BE2C (cell line): ENCODE data around the gene DENND4A.

Experiments
- DNase-seq: peaks from one replicate; pipeline ENCODE4 v3.0.0-alpha.2; 2020
- H3K27me3 ChIP-seq: fragments of 250-450 bp; sonication (Bioruptor Pico); 2 replicates; pipeline ENCODE4 v1.5.1; 2020; ENCODE audit warnings: mild to moderate bottlenecking
- H3K36me3 ChIP-seq: fragments of 250-450 bp; sonication (Bioruptor Pico); 2 replicates; pipeline ENCODE4 v1.5.1; 2020; ENCODE audit warnings: mild to moderate bottlenecking
- H3K4me1 ChIP-seq: fragments of 250-450 bp; sonication (Bioruptor Pico); 2 replicates; pipeline ENCODE4 v1.5.1; 2020
- H3K4me3 ChIP-seq: 2 replicates; pipeline ENCODE4 v1.5.1; 2011; ENCODE audit warnings: low read depth, low read length
- H3K9me3 ChIP-seq: fragments of 250-450 bp; sonication (Bioruptor Pico); 2 replicates; pipeline ENCODE4 v1.5.1; 2020
- TF ChIP-seq, protein P1 (sequence below): IDR thresholded peaks from 2 replicates; pipeline ENCODE4 v1.5.1; 2012; ENCODE audit warnings: mild to moderate bottlenecking, low read depth, low read length

The DENND4A gene

GRCh38 chr15:65773386-65774111, 18.5 kb downstream of the DENND4A start:
- TF ChIP-seq, protein P1, sequence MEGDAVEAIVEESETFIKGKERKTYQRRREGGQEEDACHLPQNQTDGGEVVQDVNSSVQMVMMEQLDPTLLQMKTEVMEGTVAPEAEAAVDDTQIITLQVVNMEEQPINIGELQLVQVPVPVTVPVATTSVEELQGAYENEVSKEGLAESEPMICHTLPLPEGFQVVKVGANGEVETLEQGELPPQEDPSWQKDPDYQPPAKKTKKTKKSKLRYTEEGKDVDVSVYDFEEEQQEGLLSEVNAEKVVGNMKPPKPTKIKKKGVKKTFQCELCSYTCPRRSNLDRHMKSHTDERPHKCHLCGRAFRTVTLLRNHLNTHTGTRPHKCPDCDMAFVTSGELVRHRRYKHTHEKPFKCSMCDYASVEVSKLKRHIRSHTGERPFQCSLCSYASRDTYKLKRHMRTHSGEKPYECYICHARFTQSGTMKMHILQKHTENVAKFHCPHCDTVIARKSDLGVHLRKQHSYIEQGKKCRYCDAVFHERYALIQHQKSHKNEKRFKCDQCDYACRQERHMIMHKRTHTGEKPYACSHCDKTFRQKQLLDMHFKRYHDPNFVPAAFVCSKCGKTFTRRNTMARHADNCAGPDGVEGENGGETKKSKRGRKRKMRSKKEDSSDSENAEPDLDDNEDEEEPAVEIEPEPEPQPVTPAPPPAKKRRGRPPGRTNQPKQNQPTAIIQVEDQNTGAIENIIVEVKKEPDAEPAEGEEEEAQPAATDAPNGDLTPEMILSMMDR, result no peak
- no peaks in the 10 kb centered on the region; the same call in 1 of the 2 replicates for H3K9me3 ChIP-seq
- no peaks in the 10 kb centered on the region for H3K36me3 ChIP-seq
- DNase-seq, result no peak
- no peaks in the 10 kb centered on the region for H3K27me3 ChIP-seq
- peaks cover 8% of the 10 kb centered on the region for H3K4me1 ChIP-seq
- no peak overlapping the region for H3K4me3 ChIP-seq

- no peaks in the 10 kb centered on the region for H3K27me3 ChIP-seq
- H3K4me3 ChIP-seq, result no peak overlapping the region
- H3K4me1 ChIP-seq, result peaks cover 8% of the 10 kb centered on the region
- no peaks in the 10 kb centered on the region for H3K36me3 ChIP-seq
- no peak for DNase-seq
- TF ChIP-seq, protein P1, result no peak
- H3K9me3 ChIP-seq, result no peaks in the 10 kb centered on the region; the same call in 1 of the 2 replicates
These were observed 19.2 kb downstream of the DENND4A start for GRCh38 chr15:65772930-65773329.

DNA sequence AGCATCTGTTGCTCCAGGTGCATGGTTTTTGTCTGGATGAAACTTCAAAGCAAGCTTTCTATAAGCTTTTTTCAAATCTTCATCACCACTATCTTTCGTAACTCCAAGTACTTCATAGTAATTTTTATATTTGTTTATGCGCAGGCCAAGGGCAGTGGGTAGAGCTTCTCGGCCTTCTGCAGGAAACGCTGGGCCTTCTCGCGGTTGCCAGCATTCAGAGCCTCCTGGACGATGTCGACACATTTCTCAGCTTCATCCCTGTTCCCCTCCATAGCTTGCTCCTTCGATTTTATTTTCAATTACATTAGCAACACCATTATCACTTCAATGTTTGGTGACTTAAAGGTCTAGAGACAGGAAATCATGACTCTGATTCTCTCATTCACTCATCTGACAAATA, 20.2 kb downstream of the DENND4A start:
- no peak overlapping the region for H3K4me3 ChIP-seq
- TF ChIP-seq, protein P1, result no peak
- H3K9me3 ChIP-seq, result no peaks in the 10 kb centered on the region; the same call in 1 of the 2 replicates
- H3K27me3 ChIP-seq, result no peaks in the 10 kb centered on the region
- no peak for DNase-seq
- H3K36me3 ChIP-seq, result no peaks in the 10 kb centered on the region
- H3K4me1 ChIP-seq, result peaks cover 10% of the 10 kb centered on the region

DNA sequence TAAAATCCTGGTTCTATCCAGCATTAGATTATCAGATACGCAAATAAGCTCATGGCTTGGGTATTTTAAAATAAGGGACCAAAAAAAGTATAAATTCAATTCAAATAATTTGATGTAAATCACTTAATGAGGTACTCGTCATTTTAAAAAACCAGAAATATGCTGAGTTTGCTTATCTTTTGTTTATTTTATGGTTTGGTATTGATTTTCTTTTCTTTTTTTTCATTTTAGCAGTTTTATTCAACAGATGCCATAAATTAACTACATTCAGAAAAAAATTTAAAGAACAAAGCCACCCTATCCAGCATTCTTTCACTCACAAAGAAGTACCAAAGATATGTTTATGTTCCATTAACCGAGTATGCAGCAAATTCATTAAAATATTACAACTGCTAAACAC, 22.6 kb downstream of the DENND4A start:
- DNase-seq, result no peak

DNA sequence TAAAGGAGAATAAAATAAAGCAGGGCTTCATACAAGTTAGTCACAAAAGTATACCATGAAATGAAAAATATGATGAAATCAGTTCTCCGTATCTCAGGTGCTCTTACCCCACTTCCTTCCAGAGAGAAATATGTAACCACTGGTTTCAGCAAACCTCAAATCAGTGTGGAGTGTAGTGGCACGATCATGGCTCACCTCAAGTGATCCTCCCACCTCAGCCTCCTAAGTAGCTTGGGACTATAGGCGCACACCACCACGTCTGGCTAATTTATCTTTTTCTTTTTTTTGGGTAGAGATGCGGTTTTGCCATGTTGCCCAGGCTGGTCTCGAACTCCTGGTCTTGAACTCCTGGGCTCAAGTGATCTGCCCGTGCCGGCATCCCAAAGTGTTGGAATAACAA, 24.2 kb downstream of the DENND4A start:
- TF ChIP-seq, protein P1, result no peak
- H3K9me3 ChIP-seq, result no peaks in the 10 kb centered on the region
- H3K4me1 ChIP-seq, result peaks cover 17% of the 10 kb centered on the region
- no peaks in the 10 kb centered on the region for H3K36me3 ChIP-seq
- no peak for DNase-seq
- H3K4me3 ChIP-seq, result no peak overlapping the region
- no peaks in the 10 kb centered on the region for H3K27me3 ChIP-seq

More for the DNA sequence above, 22.6 kb downstream of the DENND4A start:
- no peak overlapping the region for H3K4me3 ChIP-seq
- H3K27me3 ChIP-seq, result no peaks in the 10 kb centered on the region
- H3K4me1 ChIP-seq, result peaks cover 17% of the 10 kb centered on the region
- no peaks in the 10 kb centered on the region; the same call in 1 of the 2 replicates for H3K9me3 ChIP-seq
- TF ChIP-seq, protein P1, result no peak
- no peaks in the 10 kb centered on the region for H3K36me3 ChIP-seq

- Histone ChIP-seq H3K36me3 (no peaks in the 10 kb centered on the region), H3K9me3 (no peaks in the 10 kb centered on the region), H3K27me3 (no peaks in the 10 kb centered on the region), H3K4me1 (peaks cover 17% of the 10 kb centered on the region), H3K4me3 (no peak overlapping the region)
- DNase-seq, result no peak
- TF ChIP-seq, protein P1, result no peak
These were observed 24.9 kb downstream of the DENND4A start for GRCh38 chr15:65767264-65767595.
